ENCODE data around the gene SDK1. TPM values are rescaled to one million over a fixed set of nuclear protein-coding genes. Genes with fewer than 3 reads are reported as not detected.
"Not testable (repeated sequence)": the region's sequence is repeated elsewhere in the genome, so short reads cannot be mapped to it uniquely, and the experiment has no call there.

Gene SDK1
- total RNA-seq, 1 donor from 2014 or later, result 2.2 TPM

DNA sequence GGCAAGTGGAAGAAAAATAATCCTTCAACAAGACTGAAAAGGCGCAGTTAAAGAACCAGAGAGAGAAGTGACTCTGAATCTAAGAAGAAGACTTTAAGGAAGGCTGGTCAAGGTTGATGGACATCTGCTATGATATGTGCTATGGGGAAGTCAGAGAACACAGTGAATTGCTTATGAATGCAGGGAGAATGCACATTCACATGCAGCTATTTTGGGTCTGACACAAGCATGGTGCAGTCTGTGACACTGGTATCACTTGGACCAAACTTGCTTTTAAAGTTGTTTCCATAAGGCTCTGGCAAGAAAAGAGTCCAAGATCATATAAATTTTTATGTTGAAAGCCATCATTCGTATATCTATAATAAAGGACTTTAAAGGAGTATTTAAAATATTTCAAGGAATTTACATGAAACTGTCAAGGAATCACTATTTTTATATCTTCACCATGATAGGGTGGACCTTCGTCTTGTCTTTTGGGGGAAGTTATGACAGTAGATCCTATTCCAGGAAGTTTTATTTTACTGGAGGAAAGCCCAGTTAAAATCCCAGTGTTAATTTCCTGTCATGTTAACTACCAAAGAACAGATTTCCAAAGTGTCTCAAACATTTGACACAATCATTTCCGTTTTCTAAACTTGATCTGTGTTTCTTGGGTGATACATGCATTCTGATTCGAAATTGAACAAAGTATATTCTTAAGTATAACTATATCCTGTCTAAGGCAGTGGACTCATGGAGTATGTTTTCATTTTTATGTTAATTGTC, 239.6 kb downstream of the SDK1 start:
- DNase-seq (no peak), ATAC-seq (ENCODE audit: poor library complexity) (no peak)
- intact Hi-C loops (cut with DNase I), result no loop called here

DNA sequence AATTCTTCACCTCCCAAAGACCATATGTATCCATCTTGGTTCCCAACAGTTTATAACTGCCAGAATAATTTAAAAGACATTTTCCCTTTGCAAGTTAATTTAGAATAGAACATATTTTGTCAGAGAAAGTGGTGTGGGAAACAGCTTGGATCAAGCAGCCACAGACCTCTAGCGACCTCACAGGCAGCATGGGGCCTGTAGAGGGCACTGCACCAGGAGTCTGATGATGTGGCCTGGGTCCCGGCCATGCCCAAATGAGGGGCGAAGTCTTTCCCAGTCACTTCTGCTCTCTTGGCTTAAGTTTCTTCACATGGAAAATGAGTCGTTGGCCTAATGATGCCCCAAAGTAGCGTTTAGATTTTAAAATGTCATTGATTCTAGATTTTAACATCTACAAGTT, 243.2 kb downstream of the SDK1 start:
- intact Hi-C loops (cut with DNase I), result no loop called here
- no peak for DNase-seq
- no peak for ATAC-seq (ENCODE audit: poor library complexity)

DNA sequence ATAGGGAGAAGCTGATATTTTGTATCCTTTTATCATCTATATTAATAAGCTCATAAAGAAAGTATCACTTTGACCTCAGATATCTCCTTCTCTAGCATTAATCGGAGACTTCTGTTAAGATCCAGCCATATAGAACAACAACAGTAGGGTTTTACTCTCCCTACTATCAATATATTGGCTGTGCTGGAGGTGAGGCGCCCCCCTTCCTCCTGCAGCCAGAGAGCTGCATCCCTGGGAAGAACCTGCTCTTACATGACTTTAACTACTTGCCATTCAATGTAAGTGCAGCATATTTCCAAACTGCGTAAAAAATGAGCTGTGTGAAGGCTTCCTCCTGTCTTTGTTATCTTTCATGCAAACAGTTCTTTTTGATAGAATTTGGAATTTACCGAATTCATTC, 247.8 kb downstream of the SDK1 start:
- DNase-seq (no peak), ATAC-seq (ENCODE audit: poor library complexity) (no peak)
- intact Hi-C loops (cut with DNase I), result no loop called here

GRCh38 chr7:3549601-3550000, 248.5 kb downstream of the SDK1 start:
- DNase-seq (no peak), ATAC-seq (ENCODE audit: poor library complexity) (no peak)
- intact Hi-C loops (cut with DNase I), result no loop called here

- intact Hi-C loops (cut with DNase I), result no loop called here
- no peak for DNase-seq
- ATAC-seq (ENCODE audit: poor library complexity), result no peak
Measured at GRCh38 chr7:3551536-3551935, 250.5 kb downstream of the SDK1 start.

- intact Hi-C loops (cut with DNase I), result no loop called here
- ATAC-seq (ENCODE audit: poor library complexity) (no peak), DNase-seq (no peak)
Measured at GRCh38 chr7:3552499-3552898, 251.4 kb downstream of the SDK1 start.

DNA sequence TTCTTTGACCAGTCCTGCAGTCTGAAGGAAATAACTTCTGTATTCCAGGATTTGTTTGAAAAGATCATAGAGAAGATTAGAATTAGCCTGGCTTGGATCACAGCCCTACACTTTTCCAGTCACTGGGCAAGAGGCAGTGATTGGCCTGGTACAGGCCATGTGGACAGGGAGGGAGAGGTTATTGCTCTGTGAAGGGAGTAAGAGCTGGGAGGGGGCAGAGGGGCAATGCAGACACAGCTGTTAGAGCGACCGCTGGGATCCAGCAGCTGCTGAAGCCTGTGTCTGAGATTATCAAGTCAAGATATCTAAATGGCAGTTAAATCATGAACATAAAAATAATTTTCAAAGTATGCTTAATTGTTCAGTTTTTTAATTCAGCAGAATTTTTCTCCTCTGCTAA, 257.3 kb downstream of the SDK1 start:
- no peak for ATAC-seq (ENCODE audit: poor library complexity)
- intact Hi-C loops (cut with DNase I), result no loop called here
- DNase-seq, result no peak

DNA sequence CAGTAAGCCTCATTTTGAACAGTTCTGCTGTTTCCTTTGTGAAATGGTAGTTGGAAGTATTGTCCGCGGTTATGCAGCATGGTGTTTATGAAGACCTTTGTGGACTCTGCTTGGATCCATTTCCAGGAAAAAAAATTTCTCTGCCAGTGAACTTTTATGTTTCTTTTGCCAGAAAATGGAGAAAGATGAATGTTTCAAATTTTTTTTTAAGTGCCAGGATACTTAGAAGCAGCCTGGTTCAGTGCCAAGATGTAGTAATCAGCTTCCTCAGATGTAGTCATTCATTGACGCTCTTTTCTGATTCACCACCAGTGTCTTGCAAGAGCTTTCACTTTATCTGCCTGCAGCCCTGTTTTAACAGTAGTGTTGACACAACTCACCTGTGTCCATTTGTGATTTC, 258.2 kb downstream of the SDK1 start:
- ATAC-seq (ENCODE audit: poor library complexity) (no peak), DNase-seq (no peak)
- intact Hi-C loops (cut with DNase I), result no loop called here

DNA sequence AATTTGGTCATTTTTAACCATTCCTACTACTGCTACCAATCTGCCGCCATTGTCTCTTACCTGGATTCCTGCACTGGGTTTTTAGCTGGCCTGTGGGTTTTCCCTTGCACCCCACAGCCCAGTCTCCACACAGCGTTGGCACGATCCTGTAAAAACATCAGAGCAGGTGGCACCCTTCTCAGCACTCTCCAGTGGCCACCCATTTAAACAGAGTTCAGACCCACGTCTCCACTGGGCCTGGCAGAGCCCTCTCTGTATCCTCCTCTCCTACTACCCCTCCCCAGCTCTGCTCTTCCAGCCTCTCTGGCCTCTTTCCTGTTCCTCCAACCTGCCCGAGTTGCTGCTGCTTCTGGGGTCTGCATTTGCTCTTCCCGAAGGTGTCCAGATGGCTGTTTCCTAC, 259.4 kb downstream of the SDK1 start:
- ATAC-seq (ENCODE audit: poor library complexity) (no peak), DNase-seq (no peak)
- intact Hi-C loops (cut with DNase I), result no loop called here

DNA sequence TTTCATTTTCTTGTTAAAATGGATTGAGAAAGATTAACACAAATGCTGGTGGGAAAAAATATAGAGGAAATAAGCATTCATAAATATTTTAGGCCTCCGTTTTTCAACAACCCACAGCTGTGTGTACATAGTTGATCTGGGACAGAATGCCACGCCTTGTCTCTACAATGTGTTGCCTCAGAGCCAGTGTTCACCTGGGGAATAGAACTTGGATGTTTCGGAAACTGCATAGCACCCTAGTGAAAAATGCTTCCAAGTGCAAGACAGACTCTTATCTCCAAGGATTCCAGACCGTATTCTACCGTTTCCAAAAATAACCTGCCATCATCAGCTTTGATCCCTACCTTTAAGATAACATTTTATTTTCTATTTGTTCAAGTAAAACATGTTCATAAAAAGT, 260.9 kb downstream of the SDK1 start:
- ATAC-seq (ENCODE audit: poor library complexity), result no peak

GRCh38 chr7:3564231-3564630, 263.2 kb downstream of the SDK1 start:
- intact Hi-C loops (cut with DNase I), result no loop called here
- DNase-seq (no peak), ATAC-seq (ENCODE audit: poor library complexity) (no peak)

More for the DNA sequence above, 260.9 kb downstream of the SDK1 start:
- no peak for DNase-seq
- intact Hi-C loops (cut with DNase I), result no loop called here

- ATAC-seq (ENCODE audit: poor library complexity), result no peak
- intact Hi-C loops (cut with DNase I), result no loop called here
- DNase-seq, result no peak
Measured at GRCh38 chr7:3568516-3568915, 267.5 kb downstream of the SDK1 start.

DNA sequence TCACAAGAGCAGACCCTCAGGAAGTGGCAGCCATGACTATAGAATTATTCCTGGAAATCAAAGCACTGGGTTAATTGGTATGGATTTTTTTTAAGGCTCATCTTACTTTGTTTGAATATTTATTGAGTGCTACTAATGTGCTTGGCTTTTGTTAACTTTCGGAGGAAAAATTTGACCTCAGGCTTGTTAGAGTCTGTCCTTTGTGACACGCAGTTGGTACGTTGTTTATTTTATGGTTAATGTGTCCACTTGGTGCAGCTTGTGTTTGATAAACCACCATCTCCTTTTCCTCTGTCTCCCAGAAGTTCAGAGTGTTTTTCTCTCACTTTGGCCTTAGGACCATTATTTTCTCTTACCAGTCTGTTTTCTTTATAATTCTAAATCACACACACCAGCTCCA, 268.6 kb downstream of the SDK1 start:
- no peak for ATAC-seq (ENCODE audit: poor library complexity)

GRCh38 chr7:3573151-3573550, 272.1 kb downstream of the SDK1 start:
- DNase-seq (no peak), ATAC-seq (ENCODE audit: poor library complexity) (no peak)
- intact Hi-C loops (cut with DNase I), result no loop called here

More for the DNA sequence above, 268.6 kb downstream of the SDK1 start:
- no peak for DNase-seq
- intact Hi-C loops (cut with DNase I), result no loop called here

DNA sequence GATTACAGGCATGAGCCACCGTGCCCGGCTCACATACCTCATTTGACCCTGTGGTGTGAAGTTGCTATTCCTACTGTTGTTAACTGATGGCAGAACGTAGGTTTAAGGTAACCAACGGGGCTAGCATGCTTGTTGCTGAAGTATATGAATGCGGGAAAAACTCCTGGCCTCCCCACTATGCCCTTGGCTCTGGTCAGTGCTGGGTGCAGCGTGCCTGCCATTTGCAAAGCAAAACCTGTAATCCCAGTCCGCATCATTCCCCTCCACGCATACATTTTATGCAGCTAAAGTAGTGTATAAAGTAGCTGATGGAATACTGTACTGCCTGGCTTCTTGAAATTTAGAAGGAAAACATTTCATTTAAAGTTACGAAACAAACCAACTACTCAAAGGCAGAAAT, 273.3 kb downstream of the SDK1 start:
- intact Hi-C loops (cut with DNase I), result no loop called here
- ATAC-seq (ENCODE audit: poor library complexity), result no peak

GRCh38 chr7:3575753-3576531, 274.9 kb downstream of the SDK1 start:
- ATAC-seq (ENCODE audit: poor library complexity) (no peak), DNase-seq (no peak)
- intact Hi-C loops (cut with DNase I), result no loop called here

More for the DNA sequence above, 273.3 kb downstream of the SDK1 start:
- no peak for DNase-seq

GRCh38 chr7:3578399-3578798, 277.3 kb downstream of the SDK1 start:
- ATAC-seq (ENCODE audit: poor library complexity), result no peak
- no peak for DNase-seq

DNA sequence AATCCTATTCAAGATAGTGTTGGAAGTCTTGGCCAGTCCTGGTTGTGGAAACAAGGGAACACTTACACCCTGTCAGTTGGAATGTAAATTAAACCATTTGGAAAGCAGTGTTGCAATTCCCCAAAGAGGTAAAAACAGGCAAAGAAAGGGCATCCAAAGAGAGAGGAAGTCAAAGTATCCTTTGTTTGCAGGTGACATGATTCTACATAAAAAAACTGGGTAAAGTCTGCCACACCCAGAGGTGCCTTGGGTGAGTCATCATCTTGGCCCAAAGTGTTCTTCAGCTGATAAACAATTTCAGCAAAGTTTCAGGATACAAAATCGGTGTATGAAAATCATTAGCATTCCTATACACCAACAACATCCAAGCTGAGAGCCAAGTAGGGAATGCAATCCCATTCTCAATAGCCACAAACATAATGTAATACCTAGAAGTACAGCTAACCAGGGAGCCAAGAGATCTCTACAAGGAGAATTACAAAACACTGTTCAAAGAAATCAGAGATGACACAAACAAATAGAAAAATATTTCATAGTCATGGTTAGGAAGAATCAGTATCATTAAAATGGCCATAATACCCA, 278.7 kb downstream of the SDK1 start:
- DNase-seq (no peak), ATAC-seq (ENCODE audit: poor library complexity) (no peak)
- intact Hi-C loops (cut with DNase I), result no loop called here

More at GRCh38 chr7:3578399-3578798, 277.3 kb downstream of the SDK1 start:
- intact Hi-C loops (cut with DNase I), result no loop called here

GRCh38 chr7:3582145-3582544, 281.1 kb downstream of the SDK1 start:
- intact Hi-C loops (cut with DNase I); DNase-seq; ATAC-seq (ENCODE audit: poor library complexity): not testable (repeated sequence)

DNA sequence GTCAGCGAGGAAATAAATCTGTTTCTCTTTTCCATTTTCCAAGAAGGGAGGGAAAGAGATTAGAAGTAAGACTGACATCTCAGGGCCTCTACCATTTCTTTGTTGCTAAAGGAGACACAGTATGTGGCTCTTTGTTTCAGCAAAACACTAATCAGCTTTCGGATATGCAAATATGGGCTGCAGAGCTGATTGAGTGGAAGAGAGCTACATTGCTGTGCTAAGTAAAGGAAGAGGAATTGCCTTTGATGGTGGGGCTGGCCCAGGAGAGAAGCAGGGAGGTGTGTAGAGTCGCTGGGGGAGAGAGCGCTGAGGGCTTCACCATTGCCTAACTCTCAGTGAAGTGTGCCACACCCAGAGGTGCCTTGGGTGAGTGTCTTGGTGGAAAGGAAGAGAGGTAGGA, 284.8 kb downstream of the SDK1 start:
- DNase-seq, result no peak
- no peak for ATAC-seq (ENCODE audit: poor library complexity)

More for the DNA sequence above, 284.8 kb downstream of the SDK1 start:
- intact Hi-C loops (cut with DNase I), result no loop called here

Data from Right ventricle myocardium superior (tissue), 1 donor.